Head of caudate nucleus (tissue), 42 donors: ENCODE measurements around the gene ELOVL7.
"Not testable (repeated sequence)": the region's sequence is repeated elsewhere in the genome, so short reads cannot be mapped to it uniquely, and the experiment has no call there.

ENCODE experiments used
- DNase-seq, 42 donors: peaks; one replicate each; pipeline versions ENCODE4 v3.0.0 to v3.0.0-alpha.2; 2020 to 2021; ENCODE audit warnings: mixed read lengths in 7 of 42
- intact Hi-C: fragments of 100-400 bp; cut with DNase I; formaldehyde crosslinking; loops from one replicate; pipeline ENCODE4 v1.15.0; 2022

ELOVL7 gene

DNA sequence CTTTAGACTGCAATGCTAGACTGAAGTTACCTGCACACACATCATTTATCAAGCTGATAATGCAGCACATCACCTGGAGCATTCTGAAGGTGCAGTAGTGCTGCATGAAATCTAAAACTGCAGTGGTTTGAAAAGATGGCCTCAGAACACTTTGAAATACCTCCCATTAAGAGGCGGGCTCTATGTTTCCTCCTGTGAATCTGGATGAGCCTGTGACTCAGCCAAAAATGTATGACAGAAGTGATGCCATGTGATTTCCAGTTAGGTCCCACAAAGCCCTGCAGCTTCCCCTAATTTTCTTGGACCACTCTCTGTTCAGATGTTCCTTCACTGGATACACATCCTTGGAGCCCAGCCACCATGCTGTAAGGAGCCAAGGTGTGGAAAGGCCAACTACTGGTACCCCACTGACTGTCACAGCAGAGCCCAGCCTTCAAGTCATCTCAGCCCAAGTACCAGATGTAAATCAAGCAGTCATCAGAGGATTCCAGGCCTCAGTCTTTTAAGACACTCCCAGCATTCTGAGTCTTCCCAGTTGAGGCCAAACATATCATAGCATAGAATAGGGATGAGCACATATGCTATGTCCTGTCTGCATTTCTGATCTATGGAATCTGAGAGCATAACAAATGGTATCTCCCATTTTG lies 116.9 kb downstream of the ELOVL7 start:
- no peak for DNase-seq
- intact Hi-C loops = no loop called here

DNA sequence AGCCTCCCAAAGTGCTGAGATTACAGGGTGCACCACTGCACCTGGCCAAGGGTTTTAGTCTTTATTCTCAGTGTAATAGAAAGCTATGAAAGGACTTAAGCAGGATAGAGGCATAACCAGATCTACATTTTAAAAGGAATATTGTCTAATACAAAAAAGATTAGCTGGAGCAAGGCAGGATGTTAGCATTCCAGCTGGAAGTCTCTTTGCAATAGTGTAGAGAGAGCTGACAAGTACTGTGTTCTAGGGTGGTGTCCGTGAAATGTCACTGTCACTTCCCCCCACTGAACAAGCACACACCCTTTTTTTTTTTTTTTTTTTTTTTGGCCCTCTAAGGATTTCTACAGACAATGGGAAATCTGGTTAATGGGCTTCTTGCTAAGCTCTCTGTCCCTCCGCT lies 119.9 kb downstream of the ELOVL7 start:
- intact Hi-C loops = no loop called here
- DNase-seq = no peak

DNA sequence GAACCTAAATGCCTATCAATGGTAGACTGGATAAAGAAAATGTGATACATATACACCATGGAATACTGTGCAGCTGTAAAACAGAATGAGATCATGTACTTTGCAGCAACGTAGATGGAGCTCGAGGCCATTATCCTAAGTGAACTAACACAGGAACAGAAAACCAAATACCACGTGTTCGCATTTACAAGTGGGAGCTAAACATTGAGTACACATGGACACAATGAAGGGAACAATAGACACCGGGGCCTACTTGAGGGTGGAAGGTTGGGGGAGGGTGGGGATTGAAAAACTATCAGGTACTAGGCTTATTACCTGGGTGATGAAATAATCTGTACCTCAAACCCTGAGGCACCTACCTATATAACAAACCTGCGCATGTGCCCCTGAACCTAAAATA lies 121.7 kb downstream of the ELOVL7 start:
- DNase-seq = no peak
- intact Hi-C loops = no loop called here

DNA sequence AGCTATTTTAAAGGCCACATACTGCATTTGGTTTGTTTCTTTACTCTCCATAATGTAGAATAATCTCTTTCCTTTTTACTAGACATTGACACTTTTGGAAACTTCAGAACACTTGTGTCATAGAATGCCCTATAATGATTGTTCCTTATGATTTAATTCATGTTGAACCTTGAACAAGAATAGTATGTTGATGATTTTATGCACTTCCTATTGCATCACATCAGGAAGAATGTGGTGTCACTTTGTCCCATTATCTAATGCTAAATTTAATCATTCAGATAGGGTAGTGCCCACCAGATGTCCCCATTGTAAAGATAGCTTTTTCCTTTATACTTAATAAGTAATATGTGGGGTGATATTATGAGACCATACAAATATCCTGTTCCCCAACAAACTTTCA lies 124.7 kb downstream of the ELOVL7 start:
- intact Hi-C loops = no loop called here
- DNase-seq = no peak

DNA sequence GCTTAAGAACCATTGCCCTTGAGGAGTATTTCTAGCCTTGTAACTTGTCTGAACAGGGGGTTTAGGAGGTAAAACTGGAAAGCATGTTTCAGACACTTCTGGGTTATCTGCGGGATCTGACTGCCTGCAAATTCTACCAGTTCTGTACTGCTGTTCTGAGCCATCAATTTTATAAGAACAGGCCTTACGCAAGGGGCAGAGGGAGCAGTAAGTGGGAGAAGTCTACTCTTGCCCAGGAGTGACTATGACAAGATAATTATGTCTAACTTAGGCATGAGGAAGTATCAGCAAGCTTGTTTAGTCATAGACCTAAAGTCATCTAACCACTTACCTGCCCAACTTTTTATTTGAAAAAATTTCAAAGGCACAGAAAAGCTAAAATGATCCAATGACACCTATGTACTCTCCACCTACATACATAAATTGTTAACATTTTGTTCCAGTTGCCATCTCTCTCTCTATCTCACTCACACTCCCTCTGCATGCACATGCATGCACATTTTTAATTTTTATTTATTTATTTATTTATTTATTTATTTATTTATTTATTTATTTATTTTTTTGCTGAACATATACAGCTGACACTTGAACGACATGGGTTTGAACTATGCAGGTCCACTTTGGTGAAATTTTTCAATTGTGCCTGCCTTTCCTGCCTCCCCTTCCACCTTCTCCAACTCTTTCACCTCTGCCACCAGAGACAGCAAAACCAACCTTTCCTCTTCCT lies 125.7 kb downstream of the ELOVL7 start:
- intact Hi-C loops = no loop called here
- DNase-seq = no peak

DNA sequence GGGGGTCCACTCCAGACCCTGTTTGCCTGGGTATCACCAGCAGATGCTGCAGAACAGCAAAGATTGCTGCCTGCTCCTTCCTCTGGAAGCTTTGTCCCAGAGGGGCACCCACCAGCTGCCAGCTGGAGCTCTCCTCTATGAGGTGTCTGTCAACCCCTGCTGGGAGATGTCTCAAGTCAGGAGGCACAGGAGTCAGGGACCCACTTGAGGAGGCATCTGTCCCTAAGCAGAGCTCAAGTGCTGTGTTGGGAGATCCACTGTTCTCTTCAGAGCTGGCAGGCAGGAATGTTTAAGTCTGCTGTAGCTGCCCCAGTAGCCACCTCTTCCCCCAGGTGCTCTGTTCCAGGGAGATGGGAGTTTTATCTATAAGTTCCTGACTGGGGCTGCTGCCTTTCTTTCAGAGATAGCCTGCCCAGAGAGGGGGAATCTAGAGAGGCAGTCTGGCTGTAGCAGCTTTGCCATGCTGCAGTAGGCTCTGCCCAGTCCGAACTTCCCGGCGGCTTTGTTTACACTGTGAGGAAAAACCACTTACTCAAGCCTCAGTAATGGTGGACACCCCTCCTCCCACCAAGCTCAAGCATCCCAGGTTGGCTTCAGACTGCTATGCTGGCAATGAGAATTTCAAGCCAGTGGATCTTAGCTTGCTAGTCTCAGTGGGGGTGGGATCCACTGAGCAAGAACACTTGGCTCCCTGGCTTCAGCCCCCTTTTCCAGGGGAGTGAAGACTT lies 128.7 kb downstream of the ELOVL7 start:
- intact Hi-C loops, DNase-seq: not testable (repeated sequence)

DNA sequence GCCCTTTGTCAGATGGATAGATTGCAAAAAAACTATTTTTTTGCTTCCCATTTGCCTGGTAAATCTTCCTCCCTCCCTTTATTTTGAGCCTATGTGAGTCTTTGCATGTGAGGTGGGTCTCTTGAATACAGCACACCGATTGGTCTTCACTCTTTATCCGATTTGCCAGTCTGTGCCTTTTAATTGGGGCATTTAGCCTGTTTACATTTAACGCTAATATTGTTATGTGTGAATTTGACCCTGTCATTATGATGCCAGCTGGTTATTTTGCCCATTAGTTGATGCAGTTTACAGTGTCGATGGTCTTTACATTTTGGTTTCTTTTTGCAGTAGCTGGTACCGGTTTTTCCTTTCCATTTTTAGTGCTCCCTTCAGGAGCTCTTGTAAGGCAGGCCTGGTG lies 131.1 kb downstream of the ELOVL7 start:
- DNase-seq = no peak
- intact Hi-C loops = no loop called here

DNA sequence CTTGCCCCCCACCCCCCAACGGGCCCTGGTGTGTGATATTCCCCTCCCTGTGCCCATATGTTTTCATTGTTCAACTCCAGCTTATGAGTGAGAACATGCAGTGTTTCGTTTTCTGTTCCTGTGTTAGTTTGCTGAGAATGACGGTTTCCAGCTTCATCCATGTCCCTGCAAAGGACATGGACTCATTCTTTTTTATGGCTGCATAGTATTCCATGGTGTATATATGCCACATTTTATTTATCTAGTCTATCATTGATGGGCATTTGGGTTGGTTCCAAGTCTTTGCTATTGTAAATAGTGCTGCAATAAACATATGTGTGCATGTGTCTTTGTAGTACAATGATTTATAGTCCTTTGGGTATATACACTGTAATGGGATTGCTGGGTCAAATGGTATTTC lies 132.2 kb downstream of the ELOVL7 start:
- intact Hi-C loops, DNase-seq: not testable (repeated sequence)

DNA sequence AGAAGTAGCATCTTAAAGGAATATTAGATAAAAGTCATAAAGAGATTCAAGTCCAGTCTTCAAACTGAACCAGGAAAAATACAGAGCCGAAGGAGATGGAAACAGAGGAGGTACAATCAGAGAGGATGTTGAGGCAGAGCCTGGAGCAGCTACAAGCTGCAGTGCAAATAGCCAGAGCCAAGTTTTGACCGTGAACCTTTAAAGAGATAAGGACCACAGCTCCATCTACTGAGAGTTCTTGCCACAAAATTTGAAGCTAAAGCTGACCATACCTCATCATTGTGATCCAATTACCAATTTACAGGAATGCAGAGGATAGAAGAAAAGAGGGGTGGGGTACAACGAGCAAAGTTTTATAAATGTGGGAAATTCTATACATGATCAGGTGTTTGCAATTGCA lies 133.7 kb downstream of the ELOVL7 start:
- DNase-seq = no peak
- intact Hi-C loops = no loop called here

DNA sequence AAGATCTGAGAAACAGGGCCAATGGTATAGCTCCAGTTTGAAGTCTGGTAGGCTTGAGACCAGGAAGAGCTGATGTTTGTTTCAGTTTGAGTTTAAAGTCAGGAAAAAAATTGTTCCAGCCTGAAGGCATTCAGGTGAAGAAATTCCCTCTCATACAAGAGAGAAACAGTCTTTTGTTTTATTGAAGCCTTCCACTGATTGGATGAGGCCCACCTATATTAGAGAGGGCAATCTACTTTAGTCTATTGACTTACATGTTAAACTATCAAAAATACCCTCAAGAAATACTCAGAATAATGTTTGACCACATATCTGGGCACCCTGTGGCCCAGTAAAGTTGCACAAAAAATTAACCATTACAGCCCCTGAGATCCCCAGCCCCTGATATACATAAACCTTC lies 138.9 kb downstream of the ELOVL7 start:
- intact Hi-C loops = no loop called here
- no peak for DNase-seq

DNA sequence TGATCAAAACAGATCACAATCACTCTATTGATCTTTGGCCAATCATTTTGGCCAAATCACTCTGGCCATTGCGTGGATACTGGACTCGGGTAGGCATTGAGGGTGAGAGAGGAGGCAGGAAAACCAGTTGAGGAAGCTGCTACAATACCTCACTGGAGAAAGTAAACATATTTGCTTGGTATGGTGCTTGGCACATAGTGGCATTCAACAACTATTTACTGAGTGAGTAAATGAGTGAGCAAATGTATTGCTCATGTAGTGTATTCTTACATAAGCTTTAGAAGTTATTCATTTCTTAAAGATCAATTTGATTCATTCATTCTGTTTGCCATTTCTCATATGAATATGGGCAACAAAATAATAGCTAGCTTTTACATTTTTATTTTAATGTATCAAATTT lies 140.1 kb downstream of the ELOVL7 start:
- no peak for DNase-seq
- intact Hi-C loops = no loop called here
